ENCODE results near the gene FAM114A1.

Gene FAM114A1

DNA sequence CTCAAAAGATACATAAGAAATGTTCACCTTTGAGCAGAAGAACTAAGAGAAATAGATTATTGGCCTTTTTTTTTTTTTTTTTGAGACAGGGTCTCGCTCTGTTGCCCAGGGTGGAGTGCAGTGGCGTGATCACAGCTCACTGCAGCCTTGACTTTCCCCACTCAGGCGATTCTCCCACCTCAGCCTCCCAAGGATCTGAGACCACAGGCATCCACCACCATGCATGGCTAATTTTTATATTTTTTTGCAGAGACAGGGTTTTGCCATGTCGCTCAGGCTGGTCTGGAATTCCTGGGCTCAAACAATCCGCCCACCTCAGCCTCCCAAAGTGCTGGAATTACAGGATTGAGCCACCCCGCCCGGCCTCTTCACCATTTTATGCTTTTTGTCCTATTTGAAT lies 8.1 kb upstream of the FAM114A1 start:
- no peak for DNase-seq

GRCh38 chr4:38860788-38861424 lies 6.7 kb upstream of the FAM114A1 start:
- peak in 1 of 2 experiments; percentile 39 for DNase-seq

DNA sequence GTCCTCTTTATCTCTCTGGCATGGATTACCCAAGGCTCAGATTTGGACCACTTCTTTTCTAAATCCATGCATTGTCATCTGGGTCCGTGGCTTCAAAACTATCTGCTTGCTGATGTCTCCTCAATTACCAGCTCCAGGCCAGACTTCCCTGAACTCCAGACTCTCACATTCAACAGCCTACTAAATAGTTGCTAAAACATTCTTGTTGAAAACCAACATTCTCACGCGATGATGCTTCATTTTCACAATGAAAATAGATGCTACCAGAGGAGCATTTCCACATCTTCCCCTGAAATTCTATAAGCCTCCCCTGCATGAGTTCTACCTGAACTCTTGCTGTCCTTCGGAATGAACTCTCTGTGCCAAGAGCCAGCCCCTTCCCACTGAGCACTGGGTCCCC lies 5.8 kb upstream of the FAM114A1 start:
- DNase-seq = no peak

DNA sequence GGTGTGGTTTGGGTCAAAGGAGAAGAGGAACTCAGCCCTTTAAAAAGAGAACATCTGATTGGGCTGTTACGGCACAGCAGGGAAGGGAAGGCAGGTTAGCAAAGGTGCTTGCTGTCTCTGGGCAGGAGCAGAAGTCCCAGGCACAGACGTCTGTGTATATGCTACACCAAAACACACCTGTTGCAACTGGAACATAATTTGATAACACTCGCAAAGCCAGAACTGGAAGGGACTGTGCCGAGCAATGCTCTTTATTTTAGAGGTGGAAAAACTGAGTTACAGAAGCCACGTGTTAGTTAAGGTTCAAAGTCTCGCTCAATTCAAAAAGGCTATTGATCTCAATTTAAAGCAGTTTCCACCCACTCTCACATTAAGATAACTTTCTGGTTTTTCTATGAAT lies 2.2 kb upstream of the FAM114A1 start:
- DNase-seq = no peak

DNA sequence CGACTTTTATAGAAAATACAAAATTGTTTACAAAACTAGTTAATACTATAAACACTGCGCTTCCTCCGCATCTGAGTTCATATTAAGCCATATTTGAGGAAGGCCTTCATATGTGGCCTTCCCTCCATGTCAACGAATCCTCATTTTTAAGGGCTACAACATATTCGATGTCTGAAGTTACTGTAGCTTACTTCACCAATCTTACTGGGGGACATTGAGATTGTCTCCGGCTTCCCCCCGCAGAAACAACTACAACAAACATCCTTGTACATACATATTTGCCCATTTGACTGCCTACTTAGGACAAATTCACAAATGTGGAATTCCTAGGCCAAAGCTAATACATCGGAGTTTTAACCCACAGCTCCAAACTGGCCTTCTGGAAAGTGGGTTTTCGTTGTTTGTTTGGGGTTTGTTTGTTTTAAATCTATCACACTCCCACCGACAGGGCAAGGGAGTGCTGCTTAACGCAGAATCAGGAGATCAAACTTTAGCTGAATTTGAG lies 581 bp upstream of the FAM114A1 start:
- no peak for DNase-seq

GRCh38 chr4:38868059-38868960 lies 704 bp downstream of the FAM114A1 start:
- DNase-seq = no peak

DNA sequence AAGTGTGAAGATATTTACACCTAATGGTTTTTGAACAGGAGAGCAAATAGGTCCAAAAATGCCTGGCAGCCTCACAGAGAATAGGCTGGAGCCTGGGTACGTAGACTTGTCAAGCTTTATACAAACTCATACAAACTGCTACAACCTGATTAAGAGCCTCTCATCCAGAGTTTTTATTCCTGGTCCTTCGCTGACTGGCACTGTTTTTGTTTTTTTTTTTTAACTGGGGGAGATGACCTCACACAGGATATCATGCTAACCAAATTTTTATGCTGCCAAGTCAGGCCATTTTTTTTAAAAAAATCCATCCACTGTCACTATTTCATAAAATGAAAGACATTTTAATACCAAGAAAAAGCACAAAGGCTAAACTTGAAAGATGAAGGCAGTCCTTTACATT lies 1.9 kb downstream of the FAM114A1 start:
- DNase-seq = no peak

DNA sequence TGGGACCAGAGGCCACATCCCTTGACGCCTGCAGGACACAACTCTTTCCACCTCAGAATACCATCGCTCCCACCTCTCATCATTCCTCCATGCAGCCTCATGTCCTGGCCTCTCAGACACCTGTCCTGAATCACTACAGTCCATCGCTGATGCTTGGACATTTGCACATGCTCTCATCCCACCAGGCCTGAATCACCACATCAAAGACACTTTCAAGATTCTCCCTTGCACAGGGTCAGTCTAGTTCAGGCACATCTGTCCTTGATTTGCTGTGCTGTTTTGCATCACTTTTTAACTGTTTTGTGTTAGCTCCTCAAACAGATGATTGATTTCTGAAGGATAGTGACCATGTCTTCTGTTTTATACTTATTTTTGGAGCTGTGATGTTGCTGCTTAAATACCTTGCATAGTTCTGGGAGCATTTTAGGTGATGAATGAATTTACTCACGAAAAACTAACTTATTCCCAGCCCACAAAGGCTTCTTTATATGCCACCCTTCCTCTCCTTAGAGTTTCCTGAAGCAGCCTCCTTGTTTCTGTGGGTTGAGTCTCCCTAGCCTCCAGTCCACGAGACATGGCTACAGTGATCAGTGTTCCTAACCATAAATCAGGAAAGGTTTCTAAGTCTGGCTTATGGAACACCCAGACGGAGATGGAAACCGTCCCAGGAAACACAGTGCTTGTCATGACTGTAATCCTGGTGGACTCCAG lies 2.6 kb downstream of the FAM114A1 start:
- no peak for DNase-seq

DNA sequence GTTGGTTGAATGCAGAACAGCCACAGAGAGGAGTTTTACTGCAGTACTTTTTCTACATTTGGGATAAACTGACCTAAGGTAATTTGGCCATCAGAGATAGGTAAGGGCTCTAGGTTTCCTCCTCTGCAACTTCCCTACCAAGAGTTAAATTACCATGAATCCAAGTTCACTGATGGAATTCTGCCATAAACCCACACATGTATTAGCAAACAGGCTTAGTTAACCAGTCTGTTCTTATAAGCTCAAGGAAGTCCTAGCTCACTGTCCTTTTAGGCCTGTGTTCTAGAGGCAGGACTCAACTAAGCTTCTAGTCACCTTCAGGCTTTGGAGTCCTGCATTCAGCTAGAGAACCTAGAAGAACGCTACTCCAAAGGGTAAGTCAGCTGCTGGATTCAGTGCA lies 4.0 kb downstream of the FAM114A1 start:
- no peak for DNase-seq

GRCh38 chr4:38872620-38873019 lies 5.0 kb downstream of the FAM114A1 start:
- DNase-seq = no peak

DNA sequence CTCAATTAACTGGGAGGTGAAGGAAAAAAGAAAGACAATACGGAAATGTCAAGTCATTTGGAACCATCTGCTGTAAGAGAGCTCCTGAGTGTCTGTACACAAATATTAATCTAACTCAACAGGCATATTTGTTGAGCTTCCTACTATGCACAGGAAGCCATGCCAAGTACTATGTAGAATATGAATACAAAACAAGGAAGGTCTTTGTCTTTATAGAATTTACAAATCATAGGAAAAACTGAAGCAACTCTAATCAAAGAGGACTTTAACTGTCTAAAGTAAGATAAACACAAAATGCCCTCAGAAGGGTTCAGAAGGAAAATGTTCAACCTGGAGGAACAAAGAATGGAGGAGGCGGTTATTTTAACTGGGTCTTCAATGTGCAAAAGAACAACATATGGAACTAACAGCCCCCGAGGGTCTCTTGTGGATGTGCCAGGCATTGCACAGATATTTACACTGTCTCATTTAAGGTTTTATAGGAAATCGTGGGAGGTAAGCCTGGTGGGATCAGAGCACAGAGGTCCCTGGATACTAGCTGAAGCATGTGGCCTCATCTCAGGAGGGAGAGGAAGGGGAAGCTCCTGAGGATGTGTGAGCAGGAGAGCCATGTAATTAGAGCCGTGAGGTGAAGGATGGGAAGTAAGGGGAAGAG lies 5.8 kb downstream of the FAM114A1 start:
- DNase-seq = no peak

DNA sequence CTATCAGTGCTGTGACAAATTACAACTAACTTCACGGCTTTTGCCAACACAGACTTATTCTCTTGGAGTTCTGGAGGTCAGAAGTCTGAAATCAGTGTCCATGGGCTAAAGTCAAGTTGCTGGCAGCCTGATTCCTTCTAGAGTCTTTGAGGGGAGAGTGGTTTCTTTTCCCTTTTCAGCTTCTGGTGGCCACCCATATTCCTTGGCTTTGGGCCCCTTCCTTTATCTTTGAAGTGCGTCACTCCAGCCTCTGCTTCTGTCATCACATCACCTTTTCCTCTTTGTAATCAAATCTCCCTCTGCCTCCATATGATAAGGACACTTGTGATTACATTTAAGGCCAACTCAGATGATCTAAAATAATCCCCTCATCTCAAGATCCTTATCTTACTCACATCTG lies 9.0 kb downstream of the FAM114A1 start:
- DNase-seq = no peak

DNA sequence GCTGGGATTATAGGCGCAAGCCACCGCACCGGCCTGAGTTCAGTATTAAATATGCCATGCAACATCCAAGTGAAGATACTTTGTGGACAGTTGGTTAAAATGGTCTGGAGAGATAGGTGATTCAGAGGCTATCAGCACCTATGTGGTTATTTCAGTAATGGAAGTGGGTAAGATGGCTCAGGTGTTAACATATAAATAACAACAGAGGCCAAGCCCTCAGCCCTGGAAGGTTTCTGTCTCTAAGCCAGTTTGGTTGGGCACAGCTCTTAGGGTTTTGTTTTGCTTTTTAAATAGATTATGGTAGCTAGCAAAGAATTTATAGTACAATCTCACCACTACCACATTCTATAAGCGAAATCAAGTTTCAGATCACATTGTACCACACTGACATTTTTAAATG lies 16.6 kb downstream of the FAM114A1 start:
- DNase-seq = no peak

DNA sequence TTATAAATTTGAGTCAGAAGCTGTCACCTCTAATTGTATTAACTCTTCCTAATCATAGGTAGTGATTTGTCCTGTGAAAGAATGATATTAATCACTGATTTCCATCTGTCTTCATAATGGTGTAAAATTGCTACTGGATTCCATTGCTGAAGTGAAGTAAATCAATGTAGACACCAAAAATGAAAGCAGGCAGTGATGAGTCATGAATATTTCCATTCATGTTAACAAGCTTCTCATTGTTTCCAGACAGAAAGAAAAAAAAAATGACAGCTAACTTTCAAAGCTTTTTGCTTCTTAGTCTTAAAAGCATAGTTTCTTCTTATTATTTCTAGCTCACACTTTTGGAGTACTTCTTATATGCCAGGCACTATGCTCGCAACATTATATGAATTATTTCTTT lies 21.5 kb downstream of the FAM114A1 start:
- no peak for DNase-seq

DNA sequence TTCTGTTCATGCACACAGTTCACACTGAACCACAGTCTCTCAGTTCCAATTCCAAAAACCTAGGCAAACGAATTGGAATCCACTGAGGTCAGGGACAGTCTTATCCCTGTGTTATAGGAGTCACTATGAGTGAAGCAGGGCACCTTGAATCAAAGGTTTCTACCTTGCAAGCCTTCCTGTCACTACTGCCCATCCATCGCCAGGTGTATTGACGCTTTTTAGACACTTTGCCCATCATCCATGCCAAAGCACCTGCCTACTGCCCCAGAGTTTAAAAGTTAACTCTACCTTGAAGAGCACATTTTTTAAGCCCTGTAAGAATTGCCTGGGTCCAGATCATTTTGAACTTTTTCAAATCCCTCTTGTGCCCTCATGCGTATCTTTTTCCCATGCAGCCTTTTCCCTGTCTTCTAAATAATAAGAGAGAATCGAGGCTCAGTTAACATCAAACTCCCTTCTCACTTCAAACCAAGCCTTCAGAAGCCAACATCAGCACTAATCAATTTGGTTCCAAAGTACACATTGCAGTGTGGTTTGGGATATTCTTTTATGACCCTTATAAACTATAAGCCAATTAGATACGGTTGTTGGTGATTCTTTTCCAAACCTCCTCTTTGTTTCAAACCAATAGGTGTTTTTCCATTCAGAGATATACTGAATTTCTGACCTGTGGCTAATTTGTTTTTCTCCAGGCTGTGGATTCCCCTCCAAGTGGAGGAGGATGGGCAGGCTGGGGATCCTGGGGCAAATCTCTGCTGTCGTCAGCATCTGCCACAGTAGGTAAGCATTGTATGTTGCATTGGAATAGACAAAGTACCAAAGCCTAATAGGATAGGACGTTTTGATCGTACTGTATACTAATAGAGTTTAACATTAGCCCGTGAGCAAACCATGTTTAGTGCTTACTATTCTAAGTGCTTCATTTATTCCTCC lies 23.7 kb downstream of the FAM114A1 start:
- DNase-seq = no peak

- DNase-seq = no peak
These were observed 26.8 kb downstream of the FAM114A1 start for GRCh38 chr4:38894322-38894982.

- DNase-seq = no peak
These were observed 29.3 kb downstream of the FAM114A1 start for GRCh38 chr4:38896940-38897339.

DNA sequence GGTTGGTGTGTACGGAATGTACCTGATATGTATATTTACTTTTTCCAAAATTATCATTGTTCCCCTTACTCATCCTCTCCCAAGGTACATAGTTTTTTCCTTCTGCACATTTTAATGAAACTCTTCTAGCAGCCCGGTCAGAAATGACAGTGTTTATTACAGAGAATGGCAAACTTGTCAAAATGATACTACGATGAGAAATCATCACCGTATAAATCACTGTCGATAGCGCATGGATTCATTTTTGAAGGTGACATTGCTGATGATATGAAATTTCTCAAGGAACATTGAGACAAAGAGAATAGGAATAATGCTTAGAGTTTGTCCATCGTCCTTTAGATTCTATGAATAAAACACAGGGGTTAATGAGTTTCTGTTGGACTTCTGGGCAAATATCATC lies 30.6 kb downstream of the FAM114A1 start:
- no peak for DNase-seq

- no peak for DNase-seq
These were observed 34.6 kb downstream of the FAM114A1 start for GRCh38 chr4:38902221-38902620.

- no peak for DNase-seq
These were observed 35.1 kb downstream of the FAM114A1 start for GRCh38 chr4:38902695-38903094.

- no peak for DNase-seq
These were observed 36.6 kb downstream of the FAM114A1 start for GRCh38 chr4:38904090-38904666.

Measured in NCI-H1930 (cell line).